Measurements from ENCODE around the gene PDZRN3. TPM values are rescaled to one million over a fixed set of nuclear protein-coding genes. Genes with fewer than 3 reads are reported as not detected.

PDZRN3 gene
- total and polyA plus RNA-seq, 2 donors from 2014 or later, result 9.5 to 13.2 TPM

DNA sequence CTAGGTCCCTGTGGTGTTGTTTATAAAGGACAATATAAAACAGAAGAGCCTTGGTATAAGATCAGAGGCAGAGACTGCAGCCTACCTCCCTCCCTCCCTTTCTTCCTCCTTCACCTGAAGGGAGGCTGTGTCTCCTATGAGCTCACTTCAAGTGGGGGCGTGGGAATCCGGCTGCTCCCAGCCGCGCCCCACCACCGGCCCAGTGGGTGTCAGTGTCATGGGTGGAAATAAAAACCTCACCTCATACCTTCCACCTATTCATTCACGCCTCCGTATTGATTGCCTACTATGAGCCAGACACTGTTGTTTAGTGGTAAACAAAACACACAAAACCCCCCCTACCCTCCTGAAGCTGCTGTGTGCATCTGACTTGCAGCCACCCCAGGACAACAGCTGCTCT is 181.9 kb downstream of the PDZRN3 start:
- Histone ChIP-seq H3K9me3 (ENCODE audit: control insufficient read depth in 2 of 3, insufficient read depth in 1 of 3, low read length in 3 of 3) (no peaks in the 10 kb centered on the region), H3K27me3 (ENCODE audit: control insufficient read depth, insufficient read depth, low read length) (no peaks in the 10 kb centered on the region), H3K36me3 (ENCODE audit: control insufficient read depth in 2 of 3, insufficient read depth in 3 of 3, low read length in 3 of 3) (no peaks in the 10 kb centered on the region), H3K27ac (ENCODE audit: low read depth in 2 of 2, low read length in 2 of 2) (no peak overlapping the region), H3K4me1 (ENCODE audit: control insufficient read depth in 2 of 3, insufficient read depth in 2 of 3, low read depth in 1 of 3, low read length in 3 of 3) (no peaks in the 10 kb centered on the region), H3K9ac (ENCODE audit: low read length in 3 of 3) (no peak overlapping the region), H3K4me3 (ENCODE audit: low read length in 3 of 3) (no peak overlapping the region)
- TF ChIP-seq, protein P1, sequence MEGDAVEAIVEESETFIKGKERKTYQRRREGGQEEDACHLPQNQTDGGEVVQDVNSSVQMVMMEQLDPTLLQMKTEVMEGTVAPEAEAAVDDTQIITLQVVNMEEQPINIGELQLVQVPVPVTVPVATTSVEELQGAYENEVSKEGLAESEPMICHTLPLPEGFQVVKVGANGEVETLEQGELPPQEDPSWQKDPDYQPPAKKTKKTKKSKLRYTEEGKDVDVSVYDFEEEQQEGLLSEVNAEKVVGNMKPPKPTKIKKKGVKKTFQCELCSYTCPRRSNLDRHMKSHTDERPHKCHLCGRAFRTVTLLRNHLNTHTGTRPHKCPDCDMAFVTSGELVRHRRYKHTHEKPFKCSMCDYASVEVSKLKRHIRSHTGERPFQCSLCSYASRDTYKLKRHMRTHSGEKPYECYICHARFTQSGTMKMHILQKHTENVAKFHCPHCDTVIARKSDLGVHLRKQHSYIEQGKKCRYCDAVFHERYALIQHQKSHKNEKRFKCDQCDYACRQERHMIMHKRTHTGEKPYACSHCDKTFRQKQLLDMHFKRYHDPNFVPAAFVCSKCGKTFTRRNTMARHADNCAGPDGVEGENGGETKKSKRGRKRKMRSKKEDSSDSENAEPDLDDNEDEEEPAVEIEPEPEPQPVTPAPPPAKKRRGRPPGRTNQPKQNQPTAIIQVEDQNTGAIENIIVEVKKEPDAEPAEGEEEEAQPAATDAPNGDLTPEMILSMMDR (IDR thresholded peaks at IDR 0.05; ENCODE audit: borderline replicate concordance, extremely low read depth, insufficient read depth), result no peak
- intact Hi-C loops (cut with DNase I), result no loop called here
- DNase-seq (no peak), FAIRE-seq (no peak)

DNA sequence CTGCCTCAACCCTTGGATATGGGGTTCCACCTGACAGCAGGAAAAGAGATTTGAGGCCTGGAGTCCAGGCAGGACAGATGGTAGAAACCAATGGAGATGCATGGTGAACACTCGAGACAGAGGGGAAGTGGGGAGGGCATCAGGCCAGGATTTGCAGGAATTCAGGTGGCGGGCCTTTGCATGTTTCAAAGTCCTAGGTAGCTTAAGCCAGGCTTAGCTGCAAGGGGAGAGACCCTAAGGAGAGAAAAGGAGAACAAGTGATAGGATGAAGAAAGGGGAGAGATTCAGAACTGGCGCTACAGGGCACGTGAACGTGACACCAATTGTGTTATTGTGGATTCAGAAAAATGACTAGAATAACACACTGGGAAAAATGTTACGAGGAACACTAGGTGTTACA is 182.6 kb downstream of the PDZRN3 start:
- TF ChIP-seq, protein P1 (IDR thresholded peaks at IDR 0.05; ENCODE audit: borderline replicate concordance, extremely low read depth, insufficient read depth), result no peak
- intact Hi-C loops (cut with DNase I), result no loop called here
- FAIRE-seq (no peak), DNase-seq (no peak)
- H3K27me3 ChIP-seq (ENCODE audit: control insufficient read depth, insufficient read depth, low read length), result no peaks in the 10 kb centered on the region
- no peaks in the 10 kb centered on the region for H3K9me3 ChIP-seq (ENCODE audit: control insufficient read depth in 2 of 3, insufficient read depth in 1 of 3, low read length in 3 of 3)
- H3K4me3 ChIP-seq (ENCODE audit: low read length in 3 of 3), result no peak overlapping the region
- H3K27ac ChIP-seq (ENCODE audit: low read depth in 2 of 2, low read length in 2 of 2), result no peak overlapping the region
- no peaks in the 10 kb centered on the region for H3K36me3 ChIP-seq (ENCODE audit: control insufficient read depth in 2 of 3, insufficient read depth in 3 of 3, low read length in 3 of 3)
- no peaks in the 10 kb centered on the region for H3K4me1 ChIP-seq (ENCODE audit: control insufficient read depth in 2 of 3, insufficient read depth in 2 of 3, low read depth in 1 of 3, low read length in 3 of 3)
- no peak overlapping the region for H3K9ac ChIP-seq (ENCODE audit: low read length in 3 of 3)

DNA sequence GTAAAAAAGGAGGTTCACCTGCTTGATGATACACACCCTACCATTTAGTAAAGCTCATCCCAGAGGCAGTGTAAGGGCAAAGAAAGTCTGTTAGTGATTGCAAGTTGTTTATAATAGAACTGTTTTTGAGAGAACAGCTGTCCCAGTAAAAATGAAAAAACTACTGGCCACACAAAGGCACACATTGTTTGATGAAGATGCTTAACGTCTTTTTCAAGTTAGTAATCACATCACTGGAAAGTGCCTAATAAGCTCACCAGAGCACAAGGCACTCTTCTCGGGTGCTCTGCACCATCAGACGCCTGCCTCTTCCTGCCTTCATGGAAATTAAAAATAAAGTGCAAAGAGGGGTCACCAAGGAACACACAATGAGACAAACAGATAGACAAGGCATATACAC is 186.9 kb downstream of the PDZRN3 start:
- Histone ChIP-seq H3K4me1 (ENCODE audit: control insufficient read depth in 2 of 3, insufficient read depth in 2 of 3, low read depth in 1 of 3, low read length in 3 of 3) (peaks cover 0 to 9% (median 8%) of the 10 kb centered on the region in 3 donors), H3K27ac (ENCODE audit: low read depth in 2 of 2, low read length in 2 of 2) (no peak overlapping the region), H3K4me3 (ENCODE audit: low read length in 3 of 3) (no peak overlapping the region), H3K36me3 (ENCODE audit: control insufficient read depth in 2 of 3, insufficient read depth in 3 of 3, low read length in 3 of 3) (no peaks in the 10 kb centered on the region), H3K27me3 (ENCODE audit: control insufficient read depth, insufficient read depth, low read length) (no peaks in the 10 kb centered on the region), H3K9me3 (ENCODE audit: control insufficient read depth in 2 of 3, insufficient read depth in 1 of 3, low read length in 3 of 3) (no peaks in the 10 kb centered on the region), H3K9ac (ENCODE audit: low read length in 3 of 3) (no peak overlapping the region)
- FAIRE-seq, result no peak
- TF ChIP-seq, protein P1 (IDR thresholded peaks at IDR 0.05; ENCODE audit: borderline replicate concordance, extremely low read depth, insufficient read depth), result no peak
- intact Hi-C loops (cut with DNase I), result no loop called here
- DNase-seq, result no peak

DNA sequence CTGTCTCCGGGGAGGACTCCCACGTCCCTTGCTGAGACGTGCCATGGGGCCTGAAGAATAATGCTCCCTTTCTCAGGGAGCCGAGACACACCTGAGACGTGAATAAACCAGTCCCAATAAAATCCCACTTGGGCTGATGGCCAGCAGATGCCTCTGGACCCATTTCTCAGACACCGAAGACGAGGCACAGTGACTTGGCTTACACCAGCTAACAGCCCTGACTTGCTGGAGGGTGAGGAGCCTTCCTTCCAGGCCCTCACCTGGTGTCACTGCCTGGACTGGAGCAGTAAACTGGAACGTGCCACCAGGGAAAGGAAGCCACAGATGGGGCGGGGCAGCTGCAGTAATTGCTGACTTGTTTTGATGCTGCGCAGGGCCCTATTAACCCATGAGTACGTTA is 189.7 kb downstream of the PDZRN3 start:
- no peak overlapping the region for H3K27ac ChIP-seq (ENCODE audit: low read depth in 2 of 2, low read length in 2 of 2)
- no peaks in the 10 kb centered on the region for H3K36me3 ChIP-seq (ENCODE audit: control insufficient read depth in 2 of 3, insufficient read depth in 3 of 3, low read length in 3 of 3)
- no peaks in the 10 kb centered on the region for H3K27me3 ChIP-seq (ENCODE audit: control insufficient read depth, insufficient read depth, low read length)
- no peak overlapping the region for H3K9ac ChIP-seq (ENCODE audit: low read length in 3 of 3)
- DNase-seq, result no peak
- H3K9me3 ChIP-seq (ENCODE audit: control insufficient read depth in 2 of 3, insufficient read depth in 1 of 3, low read length in 3 of 3), result no peaks in the 10 kb centered on the region
- no peak for FAIRE-seq
- H3K4me1 ChIP-seq (ENCODE audit: control insufficient read depth in 2 of 3, insufficient read depth in 2 of 3, low read depth in 1 of 3, low read length in 3 of 3), result peaks cover 7 to 12% (median 9%) of the 10 kb centered on the region in 3 donors
- intact Hi-C loops (cut with DNase I), result no loop called here
- TF ChIP-seq, protein P1 (IDR thresholded peaks at IDR 0.05; ENCODE audit: borderline replicate concordance, extremely low read depth, insufficient read depth), result no peak
- no peak overlapping the region for H3K4me3 ChIP-seq (ENCODE audit: low read length in 3 of 3)
